HG02981 (cell line): ENCODE data around the gene APBB1IP.
"Not testable (repeated sequence)": the region's sequence is repeated elsewhere in the genome, so short reads cannot be mapped to it uniquely, and the experiment has no call there.

Experiments used
- ATAC-seq: cut with Tn5 transposase; IDR thresholded peaks from one replicate; pipeline ENCODE4 v1.9.1; 2021; ENCODE audit warnings: mild to moderate bottlenecking, moderate library complexity; ENCODE audit not compliant: unreplicated experiment

Gene APBB1IP

GRCh38 chr10:26440088-26440470 lies 1.9 kb downstream of the APBB1IP start:
- no peak for ATAC-seq

GRCh38 chr10:26441491-26442214 lies 3.5 kb downstream of the APBB1IP start:
- ATAC-seq, result no peak

GRCh38 chr10:26445411-26446031 lies 7.4 kb downstream of the APBB1IP start:
- ATAC-seq, result no peak

GRCh38 chr10:26446258-26446657 lies 8.1 kb downstream of the APBB1IP start:
- no peak for ATAC-seq

GRCh38 chr10:26448292-26448691 lies 10.2 kb downstream of the APBB1IP start:
- peak; percentile 41 for ATAC-seq

GRCh38 chr10:26448706-26449435 lies 10.7 kb downstream of the APBB1IP start:
- peak; percentile 89 for ATAC-seq

GRCh38 chr10:26449726-26450125 lies 11.6 kb downstream of the APBB1IP start:
- ATAC-seq, result no peak

- ATAC-seq, result no peak
Measured at GRCh38 chr10:26451903-26452302, 13.8 kb downstream of the APBB1IP start.

GRCh38 chr10:26453850-26454249 lies 15.7 kb downstream of the APBB1IP start:
- no peak for ATAC-seq

- ATAC-seq, result no peak
Measured at GRCh38 chr10:26454891-26455290, 16.8 kb downstream of the APBB1IP start.

- ATAC-seq, result no peak
Measured at GRCh38 chr10:26455567-26456315, 17.6 kb downstream of the APBB1IP start.

GRCh38 chr10:26457088-26457487 lies 18.9 kb downstream of the APBB1IP start:
- ATAC-seq, result peak; percentile 91

GRCh38 chr10:26460736-26461135 lies 22.6 kb downstream of the APBB1IP start:
- ATAC-seq, result no peak

- no peak for ATAC-seq
Measured at GRCh38 chr10:26463986-26464385, 25.8 kb downstream of the APBB1IP start.

GRCh38 chr10:26464632-26465280 lies 26.6 kb downstream of the APBB1IP start:
- ATAC-seq, result no peak

GRCh38 chr10:26466531-26466930 lies 28.4 kb downstream of the APBB1IP start:
- ATAC-seq, result not testable (repeated sequence)

GRCh38 chr10:26467639-26468038 lies 29.5 kb downstream of the APBB1IP start:
- ATAC-seq, result no peak

GRCh38 chr10:26468291-26468690 lies 30.1 kb downstream of the APBB1IP start:
- no peak for ATAC-seq

- peak; percentile 69 for ATAC-seq
Measured at GRCh38 chr10:26468700-26469099, 30.6 kb downstream of the APBB1IP start.

GRCh38 chr10:26472492-26472778 lies 34.3 kb downstream of the APBB1IP start:
- ATAC-seq, result no peak

- no peak for ATAC-seq
Measured at GRCh38 chr10:26474026-26474425, 35.9 kb downstream of the APBB1IP start.
